ENCODE results near the gene EFNB2. TPM values are rescaled to one million over a fixed set of nuclear protein-coding genes. Genes with fewer than 3 reads are reported as not detected.

Gene EFNB2
- total and polyA plus RNA-seq, 2 of the 13 experiments (the other 11 are each of a cell fraction or from before 2014, with no cell fraction given) = 0.11 to 0.20 TPM

GRCh38 chr13:106548064-106548696 lies 12.7 kb upstream of the EFNB2 start (continued):
- TF ChIP-seq PITX1 (CRISPR knock-in tag; IDR thresholded peaks at IDR 0.05) (no peak), RXRB (CRISPR knock-in tag; IDR thresholded peaks at IDR 0.05; ENCODE audit: borderline replicate concordance) (no peak), ZNF780A (CRISPR knock-in tag; IDR thresholded peaks at IDR 0.05) (no peak), FOXM1 (CRISPR knock-in tag; IDR thresholded peaks at IDR 0.05) (no peak), ZNF749 (CRISPR knock-in tag; IDR thresholded peaks at IDR 0.05; ENCODE audit: borderline replicate concordance) (no peak)

GRCh38 chr13:106541826-106542225 lies 6.4 kb upstream of the EFNB2 start:
- Histone ChIP-seq H3K36me3 (replicated peaks in 1 of 2; ENCODE audit: control insufficient read depth in 1 of 2, insufficient read depth in 2 of 2, low read length in 2 of 2) (peaks cover 0 to 22% of the 10 kb centered on the region in 2 experiments), H3K4me2 (ENCODE audit: low read depth, low read length) (no peak overlapping the region), H3K4me3 (replicated peaks in 1 of 3; ENCODE audit: insufficient read depth in 1 of 3, low read depth in 2 of 3, low read length in 3 of 3) (no peak overlapping the region), H3K27me3 (ENCODE audit: control insufficient read depth in 1 of 2, insufficient read depth in 2 of 2, low read length in 2 of 2) (no peaks in the 10 kb centered on the region), H3K9me3 (ENCODE audit: low read length) (no peaks in the 10 kb centered on the region), H4K20me1 (ENCODE audit: insufficient read depth, low read length) (peaks cover 8% of the 10 kb centered on the region; the same call in 1 of the 2 replicates), H3K9ac (ENCODE audit: insufficient read depth, low read depth, low read length) (no peak overlapping the region), H2AFZ (ENCODE audit: low read length) (no peak overlapping the region), H3K4me1 (ENCODE audit: insufficient read depth, low read length) (no peaks in the 10 kb centered on the region), H3K79me2 (ENCODE audit: insufficient read depth, low read length) (peaks cover 10% of the 10 kb centered on the region), H3K27ac (ENCODE audit: extremely low read length, insufficient read depth, low read length) (no peak overlapping the region)
- in situ Hi-C loops (cut with HindIII; ENCODE audit: extremely low pct_ligation_motif_present, low pct_unique_long_range_greater_than_20kb) = loop anchor here (25.0 kb wide), 2 partner anchors 1130 to 1980 kb away; no protein-coding TSS in a partner anchor
- ATAC-seq (no peak), DNase-seq (ENCODE audit: low spot score) (no peak), FAIRE-seq (no peak)
- 97% methylated on average over 1 of the region's 1 CpG for WGBS (ENCODE audit: low lambda C conversion rate)
- no TSS peak for BruUV-seq (replicated peaks)
- ChIA-PET POLR2A (no interaction called here), CTCF (ENCODE audit: low intra/inter-chr PET ratio, low total read pairs) (no interaction called here)
- TF ChIP-seq GRHL1 (CRISPR knock-in tag; conservative IDR thresholded peaks at IDR 0.05) = no peak
- TF ChIP-seq ZNF891 (CRISPR knock-in tag; IDR thresholded peaks at IDR 0.05) = no peak
- TF ChIP-seq ZNF331 (CRISPR knock-in tag; IDR thresholded peaks at IDR 0.05) = no peak
- TF ChIP-seq MLLT10 (CRISPR knock-in tag; IDR thresholded peaks at IDR 0.05) = no peak
- no peak for TF ChIP-seq ZNF768 (CRISPR knock-in tag; IDR thresholded peaks at IDR 0.05)
- no peak for TF ChIP-seq ZNF317 (CRISPR knock-in tag; IDR thresholded peaks at IDR 0.05)
- no peak for TF ChIP-seq SNAI1 (CRISPR knock-in tag; IDR thresholded peaks at IDR 0.05; ENCODE audit: borderline replicate concordance)
- no peak for TF ChIP-seq ZFP36L1 (CRISPR knock-in tag; IDR thresholded peaks at IDR 0.05)
- no peak for TF ChIP-seq GFI1 (CRISPR knock-in tag; IDR thresholded peaks at IDR 0.05; ENCODE audit: borderline replicate concordance)
- no peak for TF ChIP-seq ZNF432 (CRISPR knock-in tag; IDR thresholded peaks at IDR 0.05; ENCODE audit: borderline replicate concordance)
- TF ChIP-seq AGO1 (IDR thresholded peaks at IDR 0.05; ENCODE audit: low read depth, low read length, poor library complexity, severe bottlenecking) = no peak
- no peak for TF ChIP-seq ZNF496 (CRISPR knock-in tag; IDR thresholded peaks at IDR 0.05; ENCODE audit: insufficient replicate concordance)
- TF ChIP-seq HDAC1 (CRISPR knock-in tag; IDR thresholded peaks at IDR 0.05) = no peak
- no peak for TF ChIP-seq ZNF780A (CRISPR knock-in tag; IDR thresholded peaks at IDR 0.05)
- intact Hi-C loops (cut with micrococcal nuclease; ENCODE audit: unreplicated experiment) = no loop called here
